Ascending aorta (tissue), 2 donors: ENCODE measurements around the gene OLR1. TPM values are rescaled to one million over a fixed set of nuclear protein-coding genes. Genes with fewer than 3 reads are reported as not detected.
"Not testable (repeated sequence)": the region's sequence is repeated elsewhere in the genome, so short reads cannot be mapped to it uniquely, and the experiment has no call there.

Experiments used
- DNase-seq, 2 donors: peaks; one replicate each; pipeline ENCODE4 v3.0.0-alpha.2; 2019; ENCODE audit warnings: low spot score in 2 of 2
- H3K27ac ChIP-seq, 2 donors: fragments of 200-600 bp; sonication (generic); one replicate each; pipeline ENCODE4 v1.5.1; 2016 to 2017; ENCODE audit warnings: mild to moderate bottlenecking in 1 of 2
- H3K27me3 ChIP-seq: fragments of 200-600 bp; sonication (generic); one replicate; pipeline ENCODE4 v1.5.1; 2017
- H3K36me3 ChIP-seq, 2 donors: fragments of 200-600 bp; sonication (generic); one replicate each; pipeline ENCODE4 v1.5.1; 2016
- H3K4me1 ChIP-seq, 2 donors: fragments of 200-600 bp; sonication (generic); one replicate each; pipeline ENCODE4 v1.5.1; 2016 to 2017; ENCODE audit warnings: mild to moderate bottlenecking in 1 of 2
- H3K4me3 ChIP-seq, 2 donors: fragments of 200-600 bp; sonication (generic); one replicate each; pipeline ENCODE4 v1.5.1; 2016 to 2017; ENCODE audit warnings: mild to moderate bottlenecking in 1 of 2
- H3K9me3 ChIP-seq, 2 donors: fragments of 200-600 bp; sonication (generic); one replicate each; pipeline ENCODE4 v1.5.1; 2016
- CTCF ChIP-seq, 3 experiments: fragments of 200-600 bp in 2 of 3; fragments of 450-650 bp in 1 of 3; sonication (generic) in 2 of 3; IDR thresholded peaks; one replicate each; pipeline ENCODE4 v1.5.1; 2016 to 2019; ENCODE audit warnings: antibody characterized with exemption in 3 of 3, mild to moderate bottlenecking in 1 of 3, moderate library complexity in 1 of 3
- intact Hi-C: fragments of 100-400 bp; cut with DNase I; formaldehyde crosslinking; loops from one replicate; pipeline ENCODE4 v1.15.1; 2023
- total RNA-seq: library from RNA; depleted of rRNA; stranded (reverse); fragments of >200 nt; gene quantifications from one replicate; pipeline ENCODE4 v1.1.0, GENCODE V29; 2016

The OLR1 gene
- total RNA-seq, 1 donor from 2014 or later = 2.1 TPM

GRCh38 chr12:10196210-10196609, 24.3 kb upstream of the OLR1 start:
- no peak for TF ChIP-seq CTCF (IDR thresholded peaks at IDR 0.05)
- H3K4me3 ChIP-seq = no peak overlapping the region
- no peaks in the 10 kb centered on the region for H3K27me3 ChIP-seq
- no peaks in the 10 kb centered on the region for H3K36me3 ChIP-seq
- H3K9me3 ChIP-seq = no peaks in the 10 kb centered on the region
- DNase-seq = no peak
- intact Hi-C loops = no loop called here
- H3K4me1 ChIP-seq = no peaks in the 10 kb centered on the region
- H3K27ac ChIP-seq = no peak overlapping the region

GRCh38 chr12:10194160-10194670, 22.3 kb upstream of the OLR1 start:
- no peak for DNase-seq
- Histone ChIP-seq H3K4me1 (no peaks in the 10 kb centered on the region), H3K27me3 (no peaks in the 10 kb centered on the region), H3K4me3 (no peak overlapping the region), H3K9me3 (no peaks in the 10 kb centered on the region), H3K36me3 (no peaks in the 10 kb centered on the region), H3K27ac (no peak overlapping the region)
- intact Hi-C loops = no loop called here
- no peak for TF ChIP-seq CTCF (IDR thresholded peaks at IDR 0.05)

GRCh38 chr12:10191865-10192264, 19.9 kb upstream of the OLR1 start:
- TF ChIP-seq CTCF (IDR thresholded peaks at IDR 0.05) = no peak
- Histone ChIP-seq H3K36me3 (no peaks in the 10 kb centered on the region), H3K4me1 (no peaks in the 10 kb centered on the region), H3K9me3 (no peaks in the 10 kb centered on the region), H3K27me3 (no peaks in the 10 kb centered on the region), H3K4me3 (no peak overlapping the region), H3K27ac (no peak overlapping the region)
- no peak for DNase-seq
- intact Hi-C loops = no loop called here

- no peaks in the 10 kb centered on the region for H3K36me3 ChIP-seq
- intact Hi-C loops = loop anchor here (1.0 kb wide), 1 partner anchor 37 kb away; no protein-coding TSS in a partner anchor
- no peak overlapping the region for H3K4me3 ChIP-seq
- DNase-seq = peak in 1 of 2 donors; percentile 78
- no peak overlapping the region for H3K27ac ChIP-seq
- no peaks in the 10 kb centered on the region for H3K9me3 ChIP-seq
- peak; percentile 34 to 71 (median 64) for TF ChIP-seq CTCF (IDR thresholded peaks at IDR 0.05)
- H3K27me3 ChIP-seq = no peaks in the 10 kb centered on the region
- H3K4me1 ChIP-seq = no peaks in the 10 kb centered on the region
Measured at GRCh38 chr12:10190558-10191388, 18.8 kb upstream of the OLR1 start.

GRCh38 chr12:10189653-10190052, 17.7 kb upstream of the OLR1 start:
- DNase-seq = no peak
- Histone ChIP-seq H3K4me1 (no peaks in the 10 kb centered on the region), H3K27ac (no peak overlapping the region), H3K4me3 (no peak overlapping the region), H3K9me3 (no peaks in the 10 kb centered on the region), H3K36me3 (no peaks in the 10 kb centered on the region), H3K27me3 (no peaks in the 10 kb centered on the region)
- no peak for TF ChIP-seq CTCF (IDR thresholded peaks at IDR 0.05)
- intact Hi-C loops = loop anchor here (1.0 kb wide), 1 partner anchor 36 kb away; no protein-coding TSS in a partner anchor

- H3K27ac ChIP-seq, DNase-seq, H3K4me1 ChIP-seq, H3K9me3 ChIP-seq, H3K36me3 ChIP-seq, intact Hi-C loops, H3K4me3 ChIP-seq, H3K27me3 ChIP-seq: not testable (repeated sequence)
Measured at GRCh38 chr12:10186958-10187357, 15.0 kb upstream of the OLR1 start.
